DND-41 (cell line): ENCODE measurements around the gene SIRT2.

Experiments
- ATAC-seq: fragments of 200-7000 bp; cut with Tn5 transposase; 3 replicates; pipeline ENCODE4 v1.9.1; 2021; ENCODE audit warnings: low read depth; ENCODE audit not compliant: insufficient read depth
- DNase-seq: peaks from one replicate; pipeline ENCODE4 v3.0.0-alpha.2; 2020
- H2AFZ ChIP-seq: 2 replicates; pipeline ENCODE4 v1.6.0; 2012; ENCODE audit warnings: low read depth, low read length
- H3K27ac ChIP-seq: 2 replicates; pipeline ENCODE4 v1.5.1; 2012; ENCODE audit warnings: low read length, inconsistent platforms
- H3K27me3 ChIP-seq: fragments of 200-600 bp; sonication (generic); 2 replicates; pipeline ENCODE4 v1.6.0; 2012; ENCODE audit warnings: low read length, mild to moderate bottlenecking, inconsistent platforms; ENCODE audit not compliant: insufficient read depth, poor library complexity
- H3K36me3 ChIP-seq: 2 replicates; pipeline ENCODE4 v1.5.1; 2012; ENCODE audit warnings: low read length, inconsistent platforms; ENCODE audit not compliant: insufficient read depth
- H3K4me1 ChIP-seq: 2 replicates; pipeline ENCODE4 v1.5.1; 2012; ENCODE audit warnings: mild to moderate bottlenecking, low read length; ENCODE audit not compliant: insufficient read depth
- H3K4me2 ChIP-seq: 2 replicates; pipeline ENCODE4 v1.6.0; 2012; ENCODE audit warnings: mild to moderate bottlenecking, moderate library complexity, low read length, inconsistent platforms; ENCODE audit not compliant: insufficient read depth
- H3K4me3 ChIP-seq, 2 experiments: fragments of 200-600 bp in 1 of 2; shearing (Covaris generic) in 1 of 2; 2 replicates each; pipeline ENCODE4 v1.5.1; 2012 to 2016; ENCODE audit warnings: inconsistent platforms in 2 of 2, low read length in 2 of 2, mild to moderate bottlenecking in 2 of 2, low read depth in 1 of 2, moderate library complexity in 1 of 2
- H3K79me2 ChIP-seq: 2 replicates; pipeline ENCODE4 v1.6.0; 2012; ENCODE audit warnings: low read length, inconsistent platforms; ENCODE audit not compliant: insufficient read depth
- H3K9ac ChIP-seq: 2 replicates; pipeline ENCODE4 v1.6.0; 2012; ENCODE audit warnings: low read depth, mild to moderate bottlenecking, inconsistent platforms, low read length, moderate library complexity
- H3K9me3 ChIP-seq: 2 replicates; pipeline ENCODE4 v1.5.1; 2012; ENCODE audit warnings: low read length, moderate library complexity, mild to moderate bottlenecking, inconsistent platforms; ENCODE audit not compliant: insufficient read depth, severe bottlenecking
- H4K20me1 ChIP-seq: 2 replicates; pipeline ENCODE4 v1.6.0; 2012; ENCODE audit warnings: low read length; ENCODE audit not compliant: insufficient read depth
- EZH2 ChIP-seq: IDR thresholded peaks from 3 replicates; pipeline ENCODE4 v1.6.1; 2012; ENCODE audit warnings: borderline replicate concordance, low read depth, mild to moderate bottlenecking, moderate library complexity, low read length, inconsistent platforms; ENCODE audit not compliant: severe bottlenecking
- TF ChIP-seq, protein P1 (sequence below): IDR thresholded peaks from 2 replicates; pipeline ENCODE4 v1.5.1; 2012; ENCODE audit warnings: borderline replicate concordance, low read length, moderate library complexity, mild to moderate bottlenecking; ENCODE audit not compliant: poor library complexity, severe bottlenecking; ENCODE audit errors: extremely low read depth

Gene SIRT2

GRCh38 chr19:38931521-38931793 lies 32.0 kb upstream of the SIRT2 start:
- Histone ChIP-seq H3K4me1 (peaks cover 30% of the 10 kb centered on the region), H3K4me3 (peak overlapping the region; percentile 81 to 82; a peak in 3 of 4 replicates), H3K9me3 (peaks cover 3% of the 10 kb centered on the region), H4K20me1 (peaks cover 5% of the 10 kb centered on the region; the same call in 1 of the 2 replicates), H3K4me2 (peak overlapping the region; percentile 83), H3K27me3 (no peaks in the 10 kb centered on the region), H3K79me2 (peaks cover 44% of the 10 kb centered on the region), H2AFZ (no peak overlapping the region), H3K27ac (peak overlapping the region; percentile 79), H3K9ac (peak overlapping the region; percentile 73), H3K36me3 (peaks cover 20% of the 10 kb centered on the region)
- ATAC-seq (no peak), DNase-seq (no peak)
- TF ChIP-seq, protein P1, sequence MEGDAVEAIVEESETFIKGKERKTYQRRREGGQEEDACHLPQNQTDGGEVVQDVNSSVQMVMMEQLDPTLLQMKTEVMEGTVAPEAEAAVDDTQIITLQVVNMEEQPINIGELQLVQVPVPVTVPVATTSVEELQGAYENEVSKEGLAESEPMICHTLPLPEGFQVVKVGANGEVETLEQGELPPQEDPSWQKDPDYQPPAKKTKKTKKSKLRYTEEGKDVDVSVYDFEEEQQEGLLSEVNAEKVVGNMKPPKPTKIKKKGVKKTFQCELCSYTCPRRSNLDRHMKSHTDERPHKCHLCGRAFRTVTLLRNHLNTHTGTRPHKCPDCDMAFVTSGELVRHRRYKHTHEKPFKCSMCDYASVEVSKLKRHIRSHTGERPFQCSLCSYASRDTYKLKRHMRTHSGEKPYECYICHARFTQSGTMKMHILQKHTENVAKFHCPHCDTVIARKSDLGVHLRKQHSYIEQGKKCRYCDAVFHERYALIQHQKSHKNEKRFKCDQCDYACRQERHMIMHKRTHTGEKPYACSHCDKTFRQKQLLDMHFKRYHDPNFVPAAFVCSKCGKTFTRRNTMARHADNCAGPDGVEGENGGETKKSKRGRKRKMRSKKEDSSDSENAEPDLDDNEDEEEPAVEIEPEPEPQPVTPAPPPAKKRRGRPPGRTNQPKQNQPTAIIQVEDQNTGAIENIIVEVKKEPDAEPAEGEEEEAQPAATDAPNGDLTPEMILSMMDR: no peak
- TF ChIP-seq EZH2: no peak

GRCh38 chr19:38930776-38931520 lies 31.5 kb upstream of the SIRT2 start, which contains the start of gene MRPS12:
Gene MRPS12 (plus strand): TSS chr19:38930944. CDS start chr19:38931295, 351 bp downstream.
- H3K36me3 ChIP-seq: peaks cover 25% of the 10 kb centered on the region
- peak within 1 kb of the TSS; percentile 87 for H2AFZ ChIP-seq
- peaks cover 44% of the 10 kb centered on the region for H3K79me2 ChIP-seq

DNA sequence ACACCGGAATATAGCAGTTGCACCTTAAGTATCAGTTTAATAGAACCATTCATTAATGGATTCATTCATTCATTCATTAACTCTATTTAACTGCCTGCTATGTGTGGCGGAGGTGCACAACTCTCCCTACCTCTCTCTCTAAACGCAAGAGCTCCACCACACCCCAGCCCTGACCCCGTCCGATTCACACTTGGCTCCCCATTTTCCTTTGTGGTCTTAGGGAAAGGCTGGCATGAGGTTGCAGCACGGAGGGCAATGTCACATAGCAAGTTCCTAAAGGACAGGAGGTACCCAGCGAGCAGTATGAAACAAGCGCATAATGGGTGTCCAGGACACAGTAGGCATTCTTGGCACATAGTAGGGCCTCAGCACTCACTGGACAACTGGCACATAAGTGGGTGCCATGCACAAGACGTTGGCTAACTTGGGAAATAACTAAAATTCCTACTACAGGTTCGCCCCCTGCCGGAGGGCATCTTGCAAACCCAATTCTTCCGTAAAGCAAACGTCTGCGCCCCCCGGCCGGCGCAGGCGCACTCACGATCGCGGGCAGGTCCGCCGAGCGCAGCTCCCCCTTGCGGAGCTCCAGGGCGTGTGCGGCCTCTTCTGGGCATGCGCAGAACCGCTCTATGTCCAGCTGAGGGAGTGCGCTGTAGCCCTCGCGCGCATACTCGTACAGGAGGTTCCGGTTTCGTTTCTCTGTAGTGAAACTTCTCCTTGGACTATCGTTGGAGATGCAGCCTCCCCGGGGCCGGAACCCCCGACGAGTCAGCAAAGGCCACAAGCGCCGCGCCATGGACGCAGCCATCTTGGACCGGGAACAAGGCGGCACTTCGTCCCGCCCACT lies 30.7 kb upstream of the SIRT2 start, which contains the start of gene SARS2:
Gene SARS2 (minus strand): TSS at position 835 of the 847 bp plus-strand sequence. CDS start 27 bp downstream, at position 808.
- no peaks in the 10 kb centered on the region for H3K27me3 ChIP-seq
- peak; percentile 58 for ATAC-seq
- peak within 1 kb of the TSS; percentile 90 for H3K27ac ChIP-seq
- peaks cover 44% of the 10 kb centered on the region for H3K79me2 ChIP-seq
- peak within 1 kb of the TSS; percentile 87 for H2AFZ ChIP-seq
- H3K4me2 ChIP-seq: peak within 1 kb of the TSS; percentile 83
- H3K9me3 ChIP-seq: peaks cover 3% of the 10 kb centered on the region
- TF ChIP-seq, protein P1: peak; percentile 99
- no peak for TF ChIP-seq EZH2
- H3K4me3 ChIP-seq: peak within 1 kb of the TSS; percentile 81 to 82
- H3K36me3 ChIP-seq: peaks cover 33% of the 10 kb centered on the region
- H3K9ac ChIP-seq: peak within 1 kb of the TSS; percentile 73
- peaks cover 5% of the 10 kb centered on the region; the same call in 1 of the 2 replicates for H4K20me1 ChIP-seq
- peaks cover 30% of the 10 kb centered on the region for H3K4me1 ChIP-seq
- peak; percentile 92 for DNase-seq

More at GRCh38 chr19:38930776-38931520, 31.5 kb upstream of the SIRT2 start, which contains the start of gene MRPS12:
- Histone ChIP-seq H3K4me1 (peaks cover 30% of the 10 kb centered on the region), H3K9ac (peak within 1 kb of the TSS; percentile 73), H3K27ac (peak within 1 kb of the TSS; percentile 90), H3K9me3 (peaks cover 3% of the 10 kb centered on the region), H3K4me2 (peak within 1 kb of the TSS; percentile 83), H4K20me1 (peaks cover 5% of the 10 kb centered on the region; the same call in 1 of the 2 replicates), H3K4me3 (peak within 1 kb of the TSS; percentile 81 to 82), H3K27me3 (no peaks in the 10 kb centered on the region)
- peak; percentile 99 for DNase-seq
- TF ChIP-seq EZH2: no peak
- TF ChIP-seq, protein P1: no peak
- ATAC-seq: peak; percentile 97
